K562 (cell line): ENCODE results near the gene SEMA3F. TPM values are rescaled to one million over a fixed set of nuclear protein-coding genes. Genes with fewer than 3 reads are reported as not detected.
A peak's percentile ranks its signal among the peaks of the same experiment; 100 is the strongest.

Source experiments
- ATAC-seq: fragments of 200-7000 bp; cut with Tn5 transposase; 3 replicates; pipeline ENCODE4 v1.9.1; 2020; ENCODE audit warnings: moderate library complexity
- BruUV-seq: library from RNA; stranded (reverse); fragments of 400-500 nt; replicated peaks from 2 replicates; lab custom pipeline; 2021; lab: Mats Ljungman, UMichigan
- CTCF ChIA-PET: fragments of 300-600 bp; formaldehyde crosslinking; extraction: SDS; loops from one replicate; lab custom pipeline; 2021; ENCODE audit warnings: low intra/inter-chr PET ratio; lab: Yijun Ruan, JAX
- POLR2A ChIA-PET: fragments of 300-600, 350-650 bp; sonication (Branson Sonifier 250); formaldehyde crosslinking; extraction: SDS; loops from one replicate; lab custom pipeline; 2021; ENCODE audit warnings: antibody characterized with exemption, inconsistent platforms; lab: Yijun Ruan, JAX
- DNase-seq, 4 experiments: peaks; one replicate each; pipeline versions ENCODE4 v3.0.0 to v3.0.0-alpha.2; 2011 to 2018; ENCODE audit warnings: low spot score in 3 of 4, mixed read lengths in 3 of 4; ENCODE audit errors: extremely low read depth in 1 of 4
- FAIRE-seq: peaks from 2 replicates; lab custom pipeline; 2011; peaks lifted over from hg19 to GRCh38; lab: Jason Lieb, UNC
- H2AFZ ChIP-seq: 2 replicates; pipeline ENCODE4 v1.6.0; 2011; ENCODE audit warnings: low read depth, low read length, control low read depth, inconsistent platforms
- H3K27ac ChIP-seq: fragments of 200-600 bp; 3 replicates; pipeline ENCODE4 v1.8.0; 2011; ENCODE audit warnings: low read depth, mild to moderate bottlenecking, control low read depth, inconsistent platforms, low read length, moderate library complexity, mixed read lengths; ENCODE audit errors: extremely low read depth
- H3K27me3 ChIP-seq, 2 experiments: fragments of 300-600 bp in 1 of 2; 2 replicates in 1 of 2; 3 replicates in 1 of 2; pipeline versions ENCODE4 v1.6.0 to v1.8.0; 2011; ENCODE audit warnings: inconsistent platforms in 2 of 2, low read length in 2 of 2, mild to moderate bottlenecking in 1 of 2, mixed read lengths in 1 of 2, moderate library complexity in 1 of 2; ENCODE audit not compliant: control insufficient read depth in 2 of 2, insufficient read depth in 2 of 2
- H3K36me3 ChIP-seq: fragments of 300-600 bp; 3 replicates; pipeline ENCODE4 v1.8.0; 2011; ENCODE audit warnings: mild to moderate bottlenecking, low read length, inconsistent platforms; ENCODE audit not compliant: control insufficient read depth, insufficient read depth
- H3K4me1 ChIP-seq, 2 experiments: fragments of 200-600 bp in 1 of 2; replicated peaks in 1 of 2; 2 replicates in 1 of 2; 3 replicates in 1 of 2; pipeline versions ENCODE4 v1.5.1 to v1.8.0; 2011; ENCODE audit warnings: inconsistent platforms in 2 of 2, low read length in 2 of 2, mild to moderate bottlenecking in 1 of 2, mixed read lengths in 1 of 2, moderate library complexity in 1 of 2; ENCODE audit not compliant: control insufficient read depth in 2 of 2, insufficient read depth in 2 of 2
- H3K4me2 ChIP-seq: 2 replicates; pipeline ENCODE4 v1.6.1; 2011; ENCODE audit warnings: low read length, control low read depth, inconsistent platforms, mixed read lengths; ENCODE audit not compliant: insufficient read depth
- H3K4me3 ChIP-seq: fragments of 200-600 bp; sonication (generic), shearing (Covaris generic); 2 replicates; pipeline ENCODE4 v1.5.1; 2016; ENCODE audit warnings: control low read depth, inconsistent platforms
- H3K79me2 ChIP-seq: fragments of 200-600 bp; 3 replicates; pipeline ENCODE4 v1.8.0; 2011; ENCODE audit warnings: low read length, inconsistent platforms; ENCODE audit not compliant: control insufficient read depth, insufficient read depth
- H3K9ac ChIP-seq, 2 experiments: 2 replicates each; pipeline versions ENCODE4 v1.6.0 to v1.6.1; 2011; ENCODE audit warnings: low read depth in 2 of 2, low read length in 2 of 2, control low read depth in 1 of 2, inconsistent platforms in 1 of 2, mild to moderate bottlenecking in 1 of 2, mixed read lengths in 1 of 2; ENCODE audit not compliant: insufficient read depth in 1 of 2
- H3K9me1 ChIP-seq: one replicate; pipeline ENCODE4 v1.6.0; 2011; ENCODE audit warnings: inconsistent platforms, mild to moderate bottlenecking, low read length, moderate library complexity; ENCODE audit not compliant: control insufficient read depth, insufficient read depth
- H3K9me3 ChIP-seq: replicated peaks from 2 replicates; pipeline ENCODE4 v1.5.1; 2011; ENCODE audit warnings: low read depth, low read length, inconsistent platforms; ENCODE audit not compliant: control insufficient read depth, insufficient read depth
- H4K20me1 ChIP-seq: replicated peaks from 2 replicates; pipeline ENCODE4 v1.6.1; 2011; ENCODE audit warnings: low read length, inconsistent platforms, mixed read lengths; ENCODE audit not compliant: control insufficient read depth, insufficient read depth
- ARHGAP35 ChIP-seq: fragments of 450-650 bp; IDR thresholded peaks from 2 replicates; pipeline ENCODE4 v1.6.1; 2018; ENCODE audit not compliant: partially characterized antibody
- CBFB ChIP-seq: sonication (generic); formaldehyde crosslinking; IDR thresholded peaks from 2 replicates; pipeline ENCODE4 v1.4.0; 2020; ENCODE audit warnings: mild to moderate bottlenecking, missing genetic modification reagents
- CTBP1 ChIP-seq: fragments of 450-650 bp; IDR thresholded peaks from 2 replicates; pipeline ENCODE4 v1.6.1; 2016; ENCODE audit warnings: borderline replicate concordance
- DLX4 ChIP-seq: fragments of 250-450 bp; sonication (Bioruptor Pico); IDR thresholded peaks from 2 replicates; pipeline ENCODE4 v1.6.1; 2021; ENCODE audit warnings: mild to moderate bottlenecking
- KLF16 ChIP-seq: IDR thresholded peaks from 2 replicates; pipeline ENCODE4 v1.6.1; 2016; ENCODE audit warnings: antibody characterized with exemption
- LEF1 ChIP-seq: fragments of 450-650 bp; IDR thresholded peaks from 2 replicates; pipeline ENCODE4 v1.6.1; 2016; ENCODE audit warnings: mild to moderate bottlenecking
- MXD1 ChIP-seq: fragments of 250-450 bp; sonication (Bioruptor Pico); IDR thresholded peaks from 2 replicates; pipeline ENCODE4 v1.8.0; 2021; ENCODE audit warnings: borderline replicate concordance, mild to moderate bottlenecking, moderate library complexity; ENCODE audit not compliant: poor library complexity, severe bottlenecking
- MYNN ChIP-seq, 2 experiments: sonication (generic); formaldehyde crosslinking in 1 of 2; IDR thresholded peaks; 2 replicates each; pipeline versions ENCODE4 v1.5.0 to v1.6.1; 2016 to 2020; ENCODE audit warnings: antibody characterized with exemption in 1 of 2, missing genetic modification reagents in 1 of 2
- NFIX ChIP-seq: fragments of 250-450 bp; sonication (Bioruptor Pico); IDR thresholded peaks from 2 replicates; pipeline ENCODE4 v1.4.0; 2020; ENCODE audit warnings: low read depth, mild to moderate bottlenecking, moderate library complexity
- RAD21 ChIP-seq, 2 experiments: fragments of 250-450 bp in 1 of 2; fragments of 450-650 bp in 1 of 2; sonication (Bioruptor Pico) in 1 of 2; formaldehyde crosslinking in 1 of 2; IDR thresholded peaks in 1 of 2; conservative IDR thresholded peaks in 1 of 2; 2 replicates each; pipeline versions ENCODE4 v1.4.0 to v1.8.0; 2020 to 2022; ENCODE audit warnings: mild to moderate bottlenecking in 2 of 2, moderate library complexity in 1 of 2
- RBBP5 ChIP-seq: fragments of 200-600 bp; sonication (generic); IDR thresholded peaks from 2 replicates; pipeline ENCODE4 v1.6.1; 2012; ENCODE audit warnings: borderline replicate concordance, mild to moderate bottlenecking, low read length, control low read depth, inconsistent platforms; ENCODE audit not compliant: insufficient read depth, poor library complexity, severe bottlenecking
- ZNF224 ChIP-seq: sonication (generic); formaldehyde crosslinking; IDR thresholded peaks from 2 replicates; pipeline ENCODE4 v1.8.0; 2022; ENCODE audit warnings: mild to moderate bottlenecking, missing genetic modification reagents
- ZNF764 ChIP-seq: fragments of 250-450 bp; sonication (Bioruptor Pico); IDR thresholded peaks from 2 replicates; pipeline ENCODE4 v1.4.0; 2020; ENCODE audit warnings: low read depth, mild to moderate bottlenecking, moderate library complexity
- WGBS: fragments of 100-300 bp; shearing (Covaris generic); methylation state at CpG from one replicate; pipeline ENCODE4 v1.1.6; 2016; ENCODE audit warnings: low coverage, mixed read lengths; ENCODE audit not compliant: insufficient coverage; ENCODE audit errors: missing lambda C conversion rate; 5-methylcytosine and 5-hydroxymethylcytosine counted together
- in situ Hi-C: fragments of 300-500 bp; cut with MboI; formaldehyde crosslinking; loops from 4 replicates; pipeline ENCODE4 v1.15.0; 2018; ENCODE audit warnings: inconsistent platforms, mixed read lengths
- intact Hi-C: fragments of 100-400 bp; cut with micrococcal nuclease; formaldehyde crosslinking; loops from 2 replicates; pipeline ENCODE4 v1.14.2; 2022
- polyA plus RNA-seq, 8 experiments: library from polyadenylated mRNA; depleted of rRNA in 4 of 8; stranded (reverse) in 5 of 8; unstranded in 3 of 8; fragments of >200 nt; fragmentation: Nextera tagmentation in 2 of 8; fragmentation: Illumina TruSeq in 1 of 8; extraction: Ambion mirVana in 2 of 8; extraction: Trizol in 1 of 8; gene quantifications; 2 replicates each; pipeline versions ENCODE4 v1.2.1 to v1.2.3, GENCODE V29; 2011 to 2014; ENCODE audit warnings: inconsistent platforms in 1 of 8, missing spikeins in 1 of 8
- total RNA-seq, 7 experiments: library from RNA; depleted of rRNA in 6 of 7; stranded (reverse); fragments of >200 nt in 6 of 7; fragmentation: Illumina TruSeq in 2 of 7; extraction: Trizol in 2 of 7; gene quantifications; 2 replicates each; pipeline versions ENCODE4 v1.2.1 to v1.2.3, GENCODE V29; 2011 to 2021; ENCODE audit warnings: low replicate concordance in 1 of 7
- TF ChIP-seq, protein P1 (sequence below), 2 experiments: fragments of 450-650 bp in 1 of 2; sonication (generic) in 1 of 2; formaldehyde crosslinking; conservative IDR thresholded peaks; 2 replicates each; pipeline versions ENCODE4 v1.4.0 to v1.8.1; 2020 to 2022; ENCODE audit warnings: mild to moderate bottlenecking in 1 of 2, missing genetic modification reagents in 1 of 2
- TF ChIP-seq, protein P2 (sequence below): fragments of 450-650 bp; formaldehyde crosslinking; IDR thresholded peaks from 2 replicates; pipeline ENCODE4 v1.4.0; 2020; ENCODE audit warnings: mild to moderate bottlenecking, moderate library complexity

SEMA3F gene
- total and polyA plus RNA-seq, 9 of the 15 experiments (the other 6 are each of a cell fraction or from before 2014, with no cell fraction given) = 0.58 to 3.0 (median 2.0) TPM; not detected in 2

DNA sequence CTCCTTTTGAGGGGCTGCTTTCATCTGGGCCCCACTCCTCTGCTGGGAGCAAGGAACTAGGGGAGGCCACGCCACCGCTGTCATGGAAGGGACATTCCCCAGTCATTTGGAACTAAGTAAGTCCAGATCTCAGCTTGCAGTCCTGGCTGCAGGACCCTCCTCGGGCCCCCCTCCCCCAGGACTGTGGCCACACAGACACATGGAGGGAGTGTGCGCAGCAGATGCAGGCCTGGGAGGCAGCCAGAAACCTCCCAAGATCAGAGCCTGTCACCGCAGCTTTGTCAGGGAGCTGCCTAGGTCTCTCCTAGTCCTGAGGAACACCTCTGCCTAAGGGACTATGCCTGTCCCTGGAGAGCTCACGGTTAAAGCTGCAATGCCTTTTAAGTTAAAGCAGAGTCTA, 7.3 kb upstream of the SEMA3F start:
- Histone ChIP-seq H3K4me3 (no peak overlapping the region), H3K79me2 (no peaks in the 10 kb centered on the region), H3K4me2 (no peak overlapping the region), H3K9ac (peak overlapping the region in 1 of 2 experiments; percentile 35; a peak in 1 of 4 replicates), H3K27ac (no peak overlapping the region), H3K27me3 (no peaks in the 10 kb centered on the region), H3K4me1 (peaks cover 0 to 5% of the 10 kb centered on the region in 2 experiments; a peak in 2 of 5 replicates), H4K20me1 (no peaks in the 10 kb centered on the region), H3K36me3 (no peaks in the 10 kb centered on the region), H2AFZ (no peak overlapping the region), H3K9me1 (no peaks in the 10 kb centered on the region), H3K9me3 (no peaks in the 10 kb centered on the region)
- in situ Hi-C loops (no loop called here), intact Hi-C loops (no loop called here)
- ChIA-PET POLR2A (interaction anchor here (1.0 to 1.1 kb wide), 2 partner anchors 12 to 15 kb away, joined by 3 to 6 read pairs; no protein-coding TSS in a partner anchor), CTCF (no interaction called here)
- DNase-seq (no peak), FAIRE-seq (no peak), ATAC-seq (0 out of 3 replicates have a peak, but pooled peaks have one; percentile 14)
- BruUV-seq = no TSS peak
- TF ChIP-seq MYNN (IDR thresholded peaks at IDR 0.05) = no peak
- TF ChIP-seq MYNN (CRISPR knock-in tag; IDR thresholded peaks at IDR 0.05) = no peak
- TF ChIP-seq MXD1 = no peak
- TF ChIP-seq, protein P1, sequence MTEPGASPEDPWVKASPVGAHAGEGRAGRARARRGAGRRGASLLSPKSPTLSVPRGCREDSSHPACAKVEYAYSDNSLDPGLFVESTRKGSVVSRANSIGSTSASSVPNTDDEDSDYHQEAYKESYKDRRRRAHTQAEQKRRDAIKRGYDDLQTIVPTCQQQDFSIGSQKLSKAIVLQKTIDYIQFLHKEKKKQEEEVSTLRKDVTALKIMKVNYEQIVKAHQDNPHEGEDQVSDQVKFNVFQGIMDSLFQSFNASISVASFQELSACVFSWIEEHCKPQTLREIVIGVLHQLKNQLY (CRISPR knock-in tag; conservative IDR thresholded peaks at IDR 0.05) = no peak
- no peak for TF ChIP-seq KLF16
- no peak for TF ChIP-seq ZNF224
- TF ChIP-seq CBFB (CRISPR knock-in tag) = no peak
- no peak for TF ChIP-seq ZNF764
- no peak for TF ChIP-seq LEF1
- no peak for TF ChIP-seq CTBP1
- TF ChIP-seq NFIX (CRISPR knock-in tag) = no peak
- TF ChIP-seq ARHGAP35 = no peak
- TF ChIP-seq DLX4 (CRISPR knock-in tag) = no peak
- TF ChIP-seq, protein P2, sequence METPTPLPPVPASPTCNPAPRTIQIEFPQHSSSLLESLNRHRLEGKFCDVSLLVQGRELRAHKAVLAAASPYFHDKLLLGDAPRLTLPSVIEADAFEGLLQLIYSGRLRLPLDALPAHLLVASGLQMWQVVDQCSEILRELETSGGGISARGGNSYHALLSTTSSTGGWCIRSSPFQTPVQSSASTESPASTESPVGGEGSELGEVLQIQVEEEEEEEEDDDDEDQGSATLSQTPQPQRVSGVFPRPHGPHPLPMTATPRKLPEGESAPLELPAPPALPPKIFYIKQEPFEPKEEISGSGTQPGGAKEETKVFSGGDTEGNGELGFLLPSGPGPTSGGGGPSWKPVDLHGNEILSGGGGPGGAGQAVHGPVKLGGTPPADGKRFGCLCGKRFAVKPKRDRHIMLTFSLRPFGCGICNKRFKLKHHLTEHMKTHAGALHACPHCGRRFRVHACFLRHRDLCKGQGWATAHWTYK (CRISPR knock-in tag) = no peak
- no peak for TF ChIP-seq RBBP5
- no peak for TF ChIP-seq RAD21 (CRISPR knock-in tag; conservative IDR thresholded peaks at IDR 0.05 in 1 of 2, IDR thresholded peaks at IDR 0.05 in 1 of 2)
- 7% methylated on average over 5 of the region's 6 CpGs for WGBS
